RWPE2 (cell line): Measurements from ENCODE around the gene SLC44A1.

Source experiments
- ATAC-seq: fragments of 200-7000 bp; cut with Tn5 transposase; 3 replicates; pipeline ENCODE4 v1.9.1; 2021; ENCODE audit warnings: low read depth
- DNase-seq: peaks from one replicate; pipeline ENCODE4 v3.0.0-alpha.2; 2020; ENCODE audit warnings: low spot score
- H3K27ac ChIP-seq: fragments of 450-650 bp; 2 replicates; pipeline ENCODE4 v1.5.1; 2017; ENCODE audit warnings: mild to moderate bottlenecking; ENCODE audit not compliant: poor library complexity, severe bottlenecking
- H3K27me3 ChIP-seq: fragments of 250-450 bp; sonication (Bioruptor Pico); 2 replicates; pipeline ENCODE4 v1.5.1; 2021; ENCODE audit warnings: mild to moderate bottlenecking, moderate library complexity; ENCODE audit not compliant: insufficient read depth, poor library complexity, severe bottlenecking
- H3K36me3 ChIP-seq: fragments of 250-450 bp; sonication (Bioruptor Pico); 2 replicates; pipeline ENCODE4 v1.5.1; 2020; ENCODE audit warnings: low read depth, mild to moderate bottlenecking, moderate library complexity
- H3K4me1 ChIP-seq: fragments of 250-450 bp; sonication (Bioruptor Pico); 2 replicates; pipeline ENCODE4 v1.5.1; 2021; ENCODE audit warnings: mild to moderate bottlenecking, moderate library complexity; ENCODE audit not compliant: insufficient read depth, poor library complexity, severe bottlenecking
- H3K4me3 ChIP-seq: fragments of 250-450 bp; sonication (Bioruptor Pico); 2 replicates; pipeline ENCODE4 v1.5.1; 2021; ENCODE audit warnings: mild to moderate bottlenecking, moderate library complexity; ENCODE audit not compliant: severe bottlenecking
- H3K9me3 ChIP-seq: fragments of 250-450 bp; sonication (Bioruptor Pico); 2 replicates; pipeline ENCODE4 v1.5.1; 2021; ENCODE audit warnings: mild to moderate bottlenecking, moderate library complexity; ENCODE audit not compliant: severe bottlenecking
- TF ChIP-seq, protein P1 (sequence below): fragments of 450-650 bp; IDR thresholded peaks from one replicate; pipeline ENCODE4 v1.5.1; 2017; ENCODE audit warnings: mild to moderate bottlenecking, moderate library complexity; ENCODE audit not compliant: poor library complexity, severe bottlenecking

SLC44A1 gene

DNA sequence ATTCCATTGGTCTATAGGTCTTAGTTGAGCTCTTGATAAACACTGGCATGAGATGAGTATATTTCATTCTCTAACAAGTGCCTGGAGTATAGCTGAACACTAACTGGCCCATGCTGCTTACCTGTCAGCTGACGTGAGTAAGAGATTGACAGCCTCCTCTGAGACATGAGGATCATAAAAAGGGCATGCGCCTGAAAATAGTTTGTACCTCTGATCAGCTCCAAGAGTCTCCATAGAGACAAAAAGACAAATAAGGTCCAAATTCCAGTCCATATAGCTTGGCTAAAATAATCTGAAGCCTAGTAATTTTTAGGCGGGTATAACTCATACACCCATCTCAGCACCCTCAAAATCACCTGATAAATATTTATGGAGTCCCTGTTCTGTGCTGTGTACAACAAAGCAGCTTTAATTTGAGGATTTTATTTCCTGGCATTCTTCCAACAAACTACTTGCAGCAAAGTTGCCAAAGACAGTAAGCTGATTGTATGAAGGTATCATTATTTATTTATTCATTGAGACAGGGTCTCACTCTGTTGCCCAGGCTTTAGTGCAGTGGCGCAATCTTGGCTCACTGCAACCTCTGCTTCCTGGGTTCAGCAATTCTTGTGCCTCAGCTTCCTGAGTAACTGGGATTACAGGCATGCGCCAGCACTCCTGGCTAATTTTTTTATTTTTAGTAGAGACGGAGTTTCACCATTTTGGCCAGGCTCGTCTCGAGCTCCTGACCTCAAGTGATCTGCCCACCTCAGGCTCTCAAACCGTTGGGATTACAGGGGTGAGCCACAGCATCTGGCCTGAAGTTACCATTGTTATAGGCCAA lies 187.2 kb downstream of the SLC44A1 start:
- Histone ChIP-seq H3K27ac (no peak overlapping the region), H3K9me3 (no peaks in the 10 kb centered on the region)
- no peak for DNase-seq

DNA sequence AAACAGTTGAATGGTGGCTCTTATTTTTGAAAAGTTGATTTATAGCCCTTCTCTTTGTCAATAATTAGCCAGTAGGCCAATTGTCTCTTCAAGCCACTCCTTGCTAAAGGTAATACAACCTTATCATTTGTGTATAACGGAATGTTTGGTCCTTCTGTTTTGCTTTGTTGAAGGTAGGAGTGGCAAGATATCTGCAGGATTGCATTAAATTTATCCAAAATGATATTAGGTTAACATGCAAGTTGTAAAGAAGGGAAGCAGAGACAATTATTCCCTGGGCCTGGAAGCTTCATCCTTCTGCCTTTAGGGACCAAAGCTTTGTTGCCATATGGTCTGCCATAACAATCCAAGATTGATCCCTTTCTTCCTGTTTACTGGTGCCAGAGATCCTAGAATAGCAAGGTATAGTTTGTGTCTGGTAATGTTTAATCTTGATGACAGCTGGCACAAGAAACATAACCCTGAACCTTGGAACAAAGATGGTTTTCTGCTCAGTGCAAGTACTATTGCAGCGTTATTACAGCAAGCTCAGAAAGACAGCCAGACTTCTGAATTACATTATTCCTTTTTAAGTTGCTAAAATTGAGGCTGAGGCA lies 187.9 kb downstream of the SLC44A1 start:
- Histone ChIP-seq H3K36me3 (no peaks in the 10 kb centered on the region), H3K27ac (no peak overlapping the region), H3K4me1 (no peaks in the 10 kb centered on the region), H3K27me3 (no peaks in the 10 kb centered on the region), H3K4me3 (no peak overlapping the region), H3K9me3 (no peaks in the 10 kb centered on the region)
- DNase-seq (no peak), ATAC-seq (no peak)
- TF ChIP-seq, protein P1, sequence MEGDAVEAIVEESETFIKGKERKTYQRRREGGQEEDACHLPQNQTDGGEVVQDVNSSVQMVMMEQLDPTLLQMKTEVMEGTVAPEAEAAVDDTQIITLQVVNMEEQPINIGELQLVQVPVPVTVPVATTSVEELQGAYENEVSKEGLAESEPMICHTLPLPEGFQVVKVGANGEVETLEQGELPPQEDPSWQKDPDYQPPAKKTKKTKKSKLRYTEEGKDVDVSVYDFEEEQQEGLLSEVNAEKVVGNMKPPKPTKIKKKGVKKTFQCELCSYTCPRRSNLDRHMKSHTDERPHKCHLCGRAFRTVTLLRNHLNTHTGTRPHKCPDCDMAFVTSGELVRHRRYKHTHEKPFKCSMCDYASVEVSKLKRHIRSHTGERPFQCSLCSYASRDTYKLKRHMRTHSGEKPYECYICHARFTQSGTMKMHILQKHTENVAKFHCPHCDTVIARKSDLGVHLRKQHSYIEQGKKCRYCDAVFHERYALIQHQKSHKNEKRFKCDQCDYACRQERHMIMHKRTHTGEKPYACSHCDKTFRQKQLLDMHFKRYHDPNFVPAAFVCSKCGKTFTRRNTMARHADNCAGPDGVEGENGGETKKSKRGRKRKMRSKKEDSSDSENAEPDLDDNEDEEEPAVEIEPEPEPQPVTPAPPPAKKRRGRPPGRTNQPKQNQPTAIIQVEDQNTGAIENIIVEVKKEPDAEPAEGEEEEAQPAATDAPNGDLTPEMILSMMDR = no peak

More for the DNA sequence above, 187.2 kb downstream of the SLC44A1 start:
- H3K4me3 ChIP-seq = no peak overlapping the region
- no peaks in the 10 kb centered on the region for H3K36me3 ChIP-seq
- TF ChIP-seq, protein P1 = no peak
- ATAC-seq = no peak
- H3K27me3 ChIP-seq = no peaks in the 10 kb centered on the region
- no peaks in the 10 kb centered on the region for H3K4me1 ChIP-seq

DNA sequence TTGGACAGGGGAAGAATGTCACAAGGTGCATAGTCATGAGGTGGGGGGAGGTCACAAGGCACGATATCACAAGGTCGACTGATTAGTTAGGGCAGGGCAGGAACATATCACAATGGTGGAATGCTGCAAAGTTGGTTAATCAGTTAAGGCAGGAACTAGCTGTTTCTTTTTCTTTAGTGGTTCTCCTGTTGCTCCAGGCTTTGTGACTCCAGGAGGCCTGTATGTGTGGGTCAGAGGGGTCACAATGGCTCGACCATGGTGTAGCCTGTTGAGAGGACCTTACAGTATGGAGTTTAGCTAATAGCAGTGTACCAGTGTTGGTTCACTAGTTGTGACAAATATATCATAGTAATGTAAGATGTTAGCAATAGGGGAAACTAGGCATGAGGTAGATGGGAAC lies 191.0 kb downstream of the SLC44A1 start:
- DNase-seq (no peak), ATAC-seq (no peak)
- TF ChIP-seq, protein P1 = no peak
- H3K27ac ChIP-seq = no peak overlapping the region
- no peaks in the 10 kb centered on the region for H3K9me3 ChIP-seq
- no peak overlapping the region for H3K4me3 ChIP-seq
- H3K4me1 ChIP-seq = no peaks in the 10 kb centered on the region
- no peaks in the 10 kb centered on the region for H3K27me3 ChIP-seq
- no peaks in the 10 kb centered on the region for H3K36me3 ChIP-seq

DNA sequence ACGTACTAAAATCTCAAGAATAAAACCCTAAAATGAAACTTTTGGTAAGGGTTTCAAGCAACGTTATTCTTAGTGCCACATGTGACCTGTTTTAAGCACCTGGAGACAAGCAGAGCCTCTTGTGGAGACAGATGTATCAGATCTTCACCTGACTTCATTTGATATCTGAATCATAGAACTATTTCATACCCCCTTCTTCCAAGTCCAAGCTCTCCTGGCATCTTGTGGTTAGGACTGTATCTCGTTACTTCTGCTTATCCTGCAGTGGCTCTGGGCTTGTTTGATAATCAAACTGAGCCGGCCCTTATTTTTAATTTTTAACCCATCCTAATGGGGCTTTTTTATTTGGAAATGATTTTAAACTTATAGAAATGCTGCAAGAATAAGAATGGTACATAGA lies 192.3 kb downstream of the SLC44A1 start:
- no peaks in the 10 kb centered on the region for H3K27me3 ChIP-seq
- no peak overlapping the region for H3K27ac ChIP-seq
- H3K4me3 ChIP-seq = no peak overlapping the region
- no peaks in the 10 kb centered on the region for H3K4me1 ChIP-seq
- DNase-seq (no peak), ATAC-seq (no peak)
- no peaks in the 10 kb centered on the region for H3K9me3 ChIP-seq
- TF ChIP-seq, protein P1 = no peak
- no peaks in the 10 kb centered on the region for H3K36me3 ChIP-seq

DNA sequence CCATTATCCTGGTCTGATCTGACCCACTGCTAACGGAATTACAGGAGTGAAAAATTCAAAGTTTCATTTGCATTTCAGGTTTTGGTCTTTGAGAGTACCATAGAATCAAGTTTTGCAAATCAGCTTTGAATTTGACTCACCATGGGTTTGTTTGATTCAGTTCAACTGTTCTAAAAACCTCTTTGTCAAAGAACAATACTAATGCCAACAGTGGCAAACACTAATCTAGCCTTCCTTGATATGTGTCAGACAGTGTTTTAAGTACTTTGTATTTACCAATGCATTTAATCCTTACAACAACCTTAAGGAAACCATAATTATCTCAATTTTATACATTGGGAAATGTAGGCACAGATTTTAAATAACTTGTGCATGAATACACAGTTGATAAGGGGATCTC lies 193.3 kb downstream of the SLC44A1 start:
- no peaks in the 10 kb centered on the region for H3K9me3 ChIP-seq
- TF ChIP-seq, protein P1 = no peak
- H3K27ac ChIP-seq = no peak overlapping the region
- H3K27me3 ChIP-seq = no peaks in the 10 kb centered on the region
- ATAC-seq (no peak), DNase-seq (no peak)
- no peaks in the 10 kb centered on the region for H3K36me3 ChIP-seq
- H3K4me3 ChIP-seq = no peak overlapping the region
- no peaks in the 10 kb centered on the region for H3K4me1 ChIP-seq
